T-helper 2 cell treated with Interferon-gamma antibody and Interleukin-4, amounts not matched to agents 5 μg/mL and 100 μg/mL, for 36 hours (primary cell): ENCODE measurements around the gene PTPN5.

Experiments
- DNase-seq: peaks from one replicate; pipeline ENCODE4 v3.0.0; 2021; ENCODE audit warnings: low spot score
- H3K27ac Mint-ChIP-seq: one replicate; pipeline ENCODE4 v1.8.0; 2021; ENCODE audit warnings: mild to moderate bottlenecking, mixed read lengths
- H3K27me3 Mint-ChIP-seq: one replicate; pipeline ENCODE4 v1.8.0; 2021; ENCODE audit warnings: low read depth, mixed read lengths
- H3K36me3 Mint-ChIP-seq: one replicate; pipeline ENCODE4 v1.8.0; 2021; ENCODE audit warnings: low read depth, mixed read lengths
- H3K4me1 Mint-ChIP-seq: one replicate; pipeline ENCODE4 v1.8.0; 2021; ENCODE audit warnings: low read depth, mixed read lengths
- H3K4me3 Mint-ChIP-seq: one replicate; pipeline ENCODE4 v1.8.0; 2022; ENCODE audit warnings: mild to moderate bottlenecking, moderate library complexity, mixed read lengths
- H3K9me3 Mint-ChIP-seq: one replicate; pipeline ENCODE4 v1.8.0; 2021; ENCODE audit warnings: mixed read lengths

PTPN5 gene

GRCh38 chr11:18780896-18781295 is 10.7 kb downstream of the PTPN5 start:
- DNase-seq = no peak
- H3K9me3 Mint-ChIP-seq = peaks cover 11% of the 10 kb centered on the region
- H3K27ac Mint-ChIP-seq = no peak overlapping the region
- peaks cover 24% of the 10 kb centered on the region for H3K4me1 Mint-ChIP-seq
- peaks cover 8% of the 10 kb centered on the region for H3K36me3 Mint-ChIP-seq
- H3K27me3 Mint-ChIP-seq = peaks cover 9% of the 10 kb centered on the region
- H3K4me3 Mint-ChIP-seq = no peak overlapping the region

- Mint-ChIP-seq H3K9me3 (peaks cover 11% of the 10 kb centered on the region), H3K27me3 (peaks cover 6% of the 10 kb centered on the region), H3K36me3 (peaks cover 8% of the 10 kb centered on the region), H3K27ac (peak overlapping the region; percentile 40), H3K4me3 (no peak overlapping the region), H3K4me1 (peaks cover 24% of the 10 kb centered on the region)
- no peak for DNase-seq
Observed at GRCh38 chr11:18780329-18780728, 11.3 kb downstream of the PTPN5 start.

GRCh38 chr11:18778468-18778867 is 13.1 kb downstream of the PTPN5 start:
- H3K9me3 Mint-ChIP-seq = peaks cover 11% of the 10 kb centered on the region
- H3K27me3 Mint-ChIP-seq = no peaks in the 10 kb centered on the region
- H3K4me1 Mint-ChIP-seq = peaks cover 24% of the 10 kb centered on the region
- H3K27ac Mint-ChIP-seq = peak overlapping the region; percentile 75
- peaks cover 8% of the 10 kb centered on the region for H3K36me3 Mint-ChIP-seq
- no peak for DNase-seq
- peak overlapping the region; percentile 38 for H3K4me3 Mint-ChIP-seq

- no peak for DNase-seq
- Mint-ChIP-seq H3K27me3 (no peaks in the 10 kb centered on the region), H3K4me3 (no peak overlapping the region), H3K9me3 (peaks cover 11% of the 10 kb centered on the region), H3K27ac (no peak overlapping the region), H3K4me1 (peaks cover 24% of the 10 kb centered on the region), H3K36me3 (peaks cover 8% of the 10 kb centered on the region)
Observed at GRCh38 chr11:18776324-18776723, 15.3 kb downstream of the PTPN5 start.

GRCh38 chr11:18775492-18776292 is 15.9 kb downstream of the PTPN5 start:
- peak; percentile 51 for DNase-seq
- H3K9me3 Mint-ChIP-seq = peaks cover 11% of the 10 kb centered on the region
- peaks cover 8% of the 10 kb centered on the region for H3K36me3 Mint-ChIP-seq
- no peaks in the 10 kb centered on the region for H3K27me3 Mint-ChIP-seq
- no peak overlapping the region for H3K4me3 Mint-ChIP-seq
- no peak overlapping the region for H3K27ac Mint-ChIP-seq
- peaks cover 23% of the 10 kb centered on the region for H3K4me1 Mint-ChIP-seq

GRCh38 chr11:18774801-18775200 is 16.8 kb downstream of the PTPN5 start:
- Mint-ChIP-seq H3K9me3 (peaks cover 11% of the 10 kb centered on the region), H3K36me3 (peaks cover 8% of the 10 kb centered on the region), H3K27me3 (no peaks in the 10 kb centered on the region), H3K4me1 (peaks cover 22% of the 10 kb centered on the region), H3K27ac (no peak overlapping the region), H3K4me3 (no peak overlapping the region)
- no peak for DNase-seq

- no peak overlapping the region for H3K4me3 Mint-ChIP-seq
- peaks cover 8% of the 10 kb centered on the region for H3K9me3 Mint-ChIP-seq
- peaks cover 25% of the 10 kb centered on the region for H3K4me1 Mint-ChIP-seq
- DNase-seq = no peak
- no peak overlapping the region for H3K27ac Mint-ChIP-seq
- no peaks in the 10 kb centered on the region for H3K27me3 Mint-ChIP-seq
- H3K36me3 Mint-ChIP-seq = peaks cover 5% of the 10 kb centered on the region
Observed at GRCh38 chr11:18773681-18774080, 17.9 kb downstream of the PTPN5 start.

- Mint-ChIP-seq H3K9me3 (peaks cover 3% of the 10 kb centered on the region), H3K36me3 (peaks cover 2% of the 10 kb centered on the region), H3K27me3 (no peaks in the 10 kb centered on the region), H3K27ac (no peak overlapping the region), H3K4me1 (peaks cover 23% of the 10 kb centered on the region), H3K4me3 (no peak overlapping the region)
- no peak for DNase-seq
Observed at GRCh38 chr11:18773104-18773503, 18.5 kb downstream of the PTPN5 start.

GRCh38 chr11:18772211-18772610 is 19.4 kb downstream of the PTPN5 start:
- Mint-ChIP-seq H3K9me3 (no peaks in the 10 kb centered on the region), H3K27me3 (no peaks in the 10 kb centered on the region), H3K36me3 (no peaks in the 10 kb centered on the region), H3K4me3 (no peak overlapping the region), H3K4me1 (peaks cover 20% of the 10 kb centered on the region), H3K27ac (no peak overlapping the region)
- DNase-seq = no peak

GRCh38 chr11:18771266-18772035 is 20.1 kb downstream of the PTPN5 start:
- no peak overlapping the region for H3K27ac Mint-ChIP-seq
- H3K36me3 Mint-ChIP-seq = no peaks in the 10 kb centered on the region
- DNase-seq = no peak
- H3K9me3 Mint-ChIP-seq = no peaks in the 10 kb centered on the region
- H3K27me3 Mint-ChIP-seq = no peaks in the 10 kb centered on the region
- no peak overlapping the region for H3K4me3 Mint-ChIP-seq
- peaks cover 20% of the 10 kb centered on the region for H3K4me1 Mint-ChIP-seq

GRCh38 chr11:18770479-18771125 is 21.0 kb downstream of the PTPN5 start:
- H3K9me3 Mint-ChIP-seq = no peaks in the 10 kb centered on the region
- H3K4me1 Mint-ChIP-seq = peaks cover 18% of the 10 kb centered on the region
- no peak overlapping the region for H3K27ac Mint-ChIP-seq
- no peak for DNase-seq
- no peaks in the 10 kb centered on the region for H3K36me3 Mint-ChIP-seq
- no peak overlapping the region for H3K4me3 Mint-ChIP-seq
- H3K27me3 Mint-ChIP-seq = no peaks in the 10 kb centered on the region

GRCh38 chr11:18769802-18770456 is 21.7 kb downstream of the PTPN5 start:
- no peaks in the 10 kb centered on the region for H3K9me3 Mint-ChIP-seq
- no peak overlapping the region for H3K27ac Mint-ChIP-seq
- H3K4me1 Mint-ChIP-seq = peaks cover 18% of the 10 kb centered on the region
- no peaks in the 10 kb centered on the region for H3K27me3 Mint-ChIP-seq
- no peaks in the 10 kb centered on the region for H3K36me3 Mint-ChIP-seq
- H3K4me3 Mint-ChIP-seq = no peak overlapping the region
- no peak for DNase-seq

- peaks cover 23% of the 10 kb centered on the region for H3K4me1 Mint-ChIP-seq
- no peak for DNase-seq
- no peaks in the 10 kb centered on the region for H3K27me3 Mint-ChIP-seq
- H3K4me3 Mint-ChIP-seq = no peak overlapping the region
- no peaks in the 10 kb centered on the region for H3K36me3 Mint-ChIP-seq
- no peak overlapping the region for H3K27ac Mint-ChIP-seq
- no peaks in the 10 kb centered on the region for H3K9me3 Mint-ChIP-seq
Observed at GRCh38 chr11:18768978-18769377, 22.6 kb downstream of the PTPN5 start.
